Transverse colon (tissue), 4 donors: ENCODE measurements around the gene SDSL. TPM values are rescaled to one million over a fixed set of nuclear protein-coding genes. Genes with fewer than 3 reads are reported as not detected.

Experiments
- DNase-seq: peaks from one replicate; pipeline ENCODE4 v3.0.0-alpha.2; 2019
- H3K27ac ChIP-seq, 4 donors: fragments of 200-600 bp; sonication (generic); 2 replicates each; pipeline ENCODE4 v1.5.1; 2016 to 2018; ENCODE audit warnings: inconsistent platforms in 4 of 4
- H3K27me3 ChIP-seq: fragments of 200-600 bp; sonication (generic); 2 replicates; pipeline ENCODE4 v1.5.1; 2017; ENCODE audit warnings: inconsistent platforms
- H3K36me3 ChIP-seq, 4 donors: fragments of 200-600 bp; sonication (generic); 2 replicates each; pipeline ENCODE4 v1.5.1; 2017 to 2019; ENCODE audit warnings: inconsistent platforms in 4 of 4
- H3K4me1 ChIP-seq, 4 donors: fragments of 200-600 bp; sonication (generic); 2 replicates each; pipeline ENCODE4 v1.5.1; 2017 to 2020; ENCODE audit warnings: inconsistent platforms in 4 of 4
- H3K4me3 ChIP-seq, 4 donors: fragments of 200-600 bp; sonication (generic); 1 replicate in 1 of 4; 2 replicates in 3 of 4; pipeline versions ENCODE4 v1.5.1 to v1.6.1; 2017 to 2019; ENCODE audit warnings: inconsistent platforms in 4 of 4
- H3K9me3 ChIP-seq, 2 donors: fragments of 200-600 bp; sonication (generic); 2 replicates each; pipeline ENCODE4 v1.5.1; 2017 to 2019; ENCODE audit warnings: inconsistent platforms in 2 of 2
- CTCF ChIP-seq, 5 experiments: fragments of 200-600 bp in 3 of 5; fragments of 450-650 bp in 2 of 5; sonication (generic) in 3 of 5; IDR thresholded peaks; 1 replicate in 2 of 5; 2 replicates in 3 of 5; pipeline ENCODE4 v1.5.1; 2016 to 2017; ENCODE audit warnings: antibody characterized with exemption in 5 of 5, inconsistent platforms in 3 of 5, mild to moderate bottlenecking in 2 of 5, moderate library complexity in 1 of 5
- EP300 ChIP-seq: sonication (generic); formaldehyde crosslinking; IDR thresholded peaks from one replicate; pipeline ENCODE4 v1.6.1; 2017; ENCODE audit warnings: antibody characterized with exemption, low read depth
- POLR2A ChIP-seq: fragments of 450-650 bp; IDR thresholded peaks from one replicate; pipeline ENCODE4 v1.6.1; 2016; ENCODE audit warnings: antibody characterized with exemption, mild to moderate bottlenecking, moderate library complexity
- POLR2AphosphoS5 ChIP-seq, 3 donors: sonication (generic); formaldehyde crosslinking; IDR thresholded peaks; one replicate each; pipeline ENCODE4 v1.6.1; 2016; ENCODE audit warnings: antibody characterized with exemption in 3 of 3
- WGBS, 2 donors: methylation state at CpG; one replicate each; pipeline ENCODE4 v1.1.5; 2018; ENCODE audit warnings: low coverage in 1 of 2; 5-methylcytosine and 5-hydroxymethylcytosine counted together
- in situ Hi-C, 4 donors: fragments of 200-750 bp; cut with MboI; loops; one replicate each; pipeline versions ENCODE4 v1.15.0 to v1.15.1; 2017; ENCODE audit warnings: low sequenced_read_pairs in 3 of 4, low pct_ligation_motif_present in 1 of 4, low pct_unique_long_range_greater_than_20kb in 1 of 4
- intact Hi-C: fragments of 100-400 bp; cut with DNase I; formaldehyde crosslinking; loops from one replicate; pipeline ENCODE4 v1.15.1; 2023; ENCODE audit warnings: low total_unique reads
- total RNA-seq, 4 donors: library from RNA; depleted of rRNA; stranded (reverse); fragments of >200 nt; gene quantifications; one replicate each; pipeline ENCODE4 v1.1.0, GENCODE V29; 2016

Gene SDSL
- total RNA-seq, 4 donors from 2014 or later, result 7.4 to 16.8 (median 13.1) TPM

DNA sequence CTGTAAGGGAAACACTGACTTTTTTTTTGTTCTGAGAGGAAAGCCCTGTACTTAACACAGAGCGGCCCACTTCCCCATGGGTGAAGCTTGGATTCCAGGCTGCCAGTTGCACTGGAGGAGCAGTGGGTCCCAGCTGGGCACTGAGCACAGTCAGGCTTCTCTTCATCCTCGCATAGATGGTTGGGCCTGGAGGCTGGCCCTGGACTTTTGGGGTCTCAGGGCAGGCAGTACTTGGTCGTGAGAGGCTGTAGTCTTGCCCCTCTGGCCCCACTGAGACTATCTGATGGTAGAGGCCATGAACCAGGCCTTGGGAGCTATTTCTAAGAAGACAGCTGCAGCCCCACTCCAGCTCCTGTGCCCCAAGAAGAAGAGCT, 55.6 kb downstream of the SDSL start:
- intact Hi-C loops (no loop called here), in situ Hi-C loops (no loop called here)
- Histone ChIP-seq H3K4me3 (no peak overlapping the region), H3K9me3 (no peaks in the 10 kb centered on the region), H3K4me1 (no peaks in the 10 kb centered on the region), H3K27ac (no peak overlapping the region), H3K36me3 (no peaks in the 10 kb centered on the region), H3K27me3 (peaks cover 95% of the 10 kb centered on the region)
- no peak for TF ChIP-seq POLR2AphosphoS5 (IDR thresholded peaks at IDR 0.05)
- TF ChIP-seq CTCF (IDR thresholded peaks at IDR 0.05), result no peak
- no peak for TF ChIP-seq POLR2A
- no peak for TF ChIP-seq EP300
- DNase-seq, result no peak
- WGBS, 2 donors, result 5% methylated on average over 3 of the region's 3 CpGs; no CpG with 5 or more reads in 1 of the 2 donors

GRCh38 chr12:113478351-113479011, 56.3 kb downstream of the SDSL start:
- intact Hi-C loops, result no loop called here
- H3K27me3 ChIP-seq, result peaks cover 95% of the 10 kb centered on the region

DNA sequence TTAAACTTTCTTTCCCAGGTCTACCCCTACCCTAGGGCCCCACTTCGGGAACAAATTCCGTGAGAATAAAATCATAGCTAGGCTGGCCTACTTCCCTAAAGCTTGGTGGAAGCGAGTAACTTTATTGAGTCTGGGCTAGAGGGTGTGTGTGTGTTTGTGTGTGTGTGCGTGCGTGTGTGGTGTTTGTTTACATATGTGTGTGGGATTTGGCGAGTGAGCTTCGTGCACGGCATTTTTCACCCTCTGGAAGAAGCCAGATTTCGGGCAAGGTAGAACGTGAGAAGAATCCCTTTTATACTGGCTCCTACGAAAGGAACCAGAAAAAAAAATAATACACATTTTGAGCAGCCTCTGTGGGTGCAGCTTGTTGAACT, 57.0 kb downstream of the SDSL start:
- no peak overlapping the region for H3K27ac ChIP-seq
- TF ChIP-seq POLR2A (no peak), EP300 (no peak), POLR2AphosphoS5 (IDR thresholded peaks at IDR 0.05) (no peak), CTCF (IDR thresholded peaks at IDR 0.05) (no peak)
- H3K4me1 ChIP-seq, result no peaks in the 10 kb centered on the region
- in situ Hi-C loops, result no loop called here
- DNase-seq, result no peak
- intact Hi-C loops, result no loop called here
- no peaks in the 10 kb centered on the region for H3K9me3 ChIP-seq
- H3K4me3 ChIP-seq, result no peak overlapping the region
- 17% methylated on average over 11 of the region's 11 CpGs; no CpG with 5 or more reads in 1 of the 2 donors for WGBS, 2 donors
- no peaks in the 10 kb centered on the region for H3K36me3 ChIP-seq
- peaks cover 95% of the 10 kb centered on the region for H3K27me3 ChIP-seq

More at GRCh38 chr12:113478351-113479011, 56.3 kb downstream of the SDSL start:
- 23 to 31% methylated on average over 13 to 26 of the region's 41 CpGs for WGBS, 2 donors
- no peak overlapping the region for H3K4me3 ChIP-seq
- no peaks in the 10 kb centered on the region for H3K4me1 ChIP-seq
- no peak overlapping the region for H3K27ac ChIP-seq
- no peaks in the 10 kb centered on the region for H3K36me3 ChIP-seq
- in situ Hi-C loops, result no loop called here
- no peak for TF ChIP-seq CTCF (IDR thresholded peaks at IDR 0.05)
- TF ChIP-seq POLR2AphosphoS5 (IDR thresholded peaks at IDR 0.05), result no peak
- TF ChIP-seq EP300, result no peak
- no peak for TF ChIP-seq POLR2A
- H3K9me3 ChIP-seq, result no peaks in the 10 kb centered on the region
- DNase-seq, result no peak

GRCh38 chr12:113479590-113480335, 57.6 kb downstream of the SDSL start:
- 16 to 25% methylated on average over 8 to 61 of the region's 61 CpGs for WGBS, 2 donors
- Histone ChIP-seq H3K27ac (no peak overlapping the region), H3K36me3 (no peaks in the 10 kb centered on the region), H3K4me3 (no peak overlapping the region), H3K4me1 (no peaks in the 10 kb centered on the region), H3K9me3 (no peaks in the 10 kb centered on the region), H3K27me3 (peaks cover 90% of the 10 kb centered on the region)
- no peak for DNase-seq
- TF ChIP-seq CTCF (IDR thresholded peaks at IDR 0.05), result no peak
- TF ChIP-seq POLR2A, result no peak
- no peak for TF ChIP-seq EP300
- no peak for TF ChIP-seq POLR2AphosphoS5 (IDR thresholded peaks at IDR 0.05)
- intact Hi-C loops (no loop called here), in situ Hi-C loops (no loop called here)
